Measurements from ENCODE around the gene ATXN7L1.
"Not testable (repeated sequence)": the region's sequence is repeated elsewhere in the genome, so short reads cannot be mapped to it uniquely, and the experiment has no call there.

Gene ATXN7L1

GRCh38 chr7:105802604-105803428 is 73.6 kb downstream of the ATXN7L1 start:
- DNase-seq (ENCODE audit: low read depth in 3 of 3): no peak

- no peak for DNase-seq (ENCODE audit: low read depth in 3 of 3)
These were observed 75.4 kb downstream of the ATXN7L1 start for GRCh38 chr7:105800849-105801534.

- peak in 1 of 3 experiments; percentile 21 for DNase-seq (ENCODE audit: low read depth in 3 of 3)
These were observed 76.0 kb downstream of the ATXN7L1 start for GRCh38 chr7:105800442-105800841.

- DNase-seq (ENCODE audit: low read depth in 3 of 3): no peak
These were observed 76.7 kb downstream of the ATXN7L1 start for GRCh38 chr7:105799677-105800076.

- no peak for DNase-seq (ENCODE audit: low read depth in 3 of 3)
These were observed 77.4 kb downstream of the ATXN7L1 start for GRCh38 chr7:105799006-105799405.

GRCh38 chr7:105797652-105798051 is 78.7 kb downstream of the ATXN7L1 start:
- no peak for DNase-seq (ENCODE audit: low read depth in 3 of 3)

GRCh38 chr7:105796365-105796764 is 80.0 kb downstream of the ATXN7L1 start:
- no peak for DNase-seq (ENCODE audit: low read depth in 3 of 3)

GRCh38 chr7:105794741-105795729 is 81.4 kb downstream of the ATXN7L1 start:
- no peak for DNase-seq (ENCODE audit: low read depth in 3 of 3)

GRCh38 chr7:105792488-105793370 is 83.7 kb downstream of the ATXN7L1 start:
- DNase-seq (ENCODE audit: low read depth in 3 of 3): no peak

GRCh38 chr7:105791926-105792325 is 84.5 kb downstream of the ATXN7L1 start:
- no peak for DNase-seq (ENCODE audit: low read depth in 3 of 3)

GRCh38 chr7:105790996-105791395 is 85.4 kb downstream of the ATXN7L1 start:
- no peak for DNase-seq (ENCODE audit: low read depth in 3 of 3)

GRCh38 chr7:105790452-105790851 is 85.9 kb downstream of the ATXN7L1 start:
- DNase-seq (ENCODE audit: low read depth in 3 of 3): not testable (repeated sequence)

- DNase-seq (ENCODE audit: low read depth in 3 of 3): no peak
These were observed 87.5 kb downstream of the ATXN7L1 start for GRCh38 chr7:105788816-105789349.

GRCh38 chr7:105788356-105788755 is 88.0 kb downstream of the ATXN7L1 start:
- DNase-seq (ENCODE audit: low read depth in 3 of 3): no peak

- DNase-seq (ENCODE audit: low read depth in 3 of 3): no peak
These were observed 88.6 kb downstream of the ATXN7L1 start for GRCh38 chr7:105787793-105788192.

- DNase-seq (ENCODE audit: low read depth in 3 of 3): no peak
These were observed 89.6 kb downstream of the ATXN7L1 start for GRCh38 chr7:105786520-105787470.

GRCh38 chr7:105782391-105783042 is 93.9 kb downstream of the ATXN7L1 start:
- peak in 2 of 3 experiments; percentile 36 to 52 for DNase-seq (ENCODE audit: low read depth in 3 of 3)

- DNase-seq (ENCODE audit: low read depth in 3 of 3): no peak
These were observed 96.3 kb downstream of the ATXN7L1 start for GRCh38 chr7:105779856-105780780.
